Fibroblast of lung (primary cell): ENCODE results near the gene SUV39H1. TPM values are rescaled to one million over a fixed set of nuclear protein-coding genes. Genes with fewer than 3 reads are reported as not detected.

ENCODE experiments used
- DNase-seq, 2 donors: peaks; one replicate each; pipeline versions ENCODE4 v3.0.0 to v3.0.0-alpha.2; 2010; ENCODE audit warnings: low read depth in 2 of 2
- H2AFZ ChIP-seq: 2 replicates; pipeline ENCODE4 v1.5.1; 2012; ENCODE audit warnings: low read length, control low read depth, inconsistent platforms
- H3K27ac ChIP-seq: 2 replicates; pipeline ENCODE4 v1.5.1; 2011; ENCODE audit warnings: low read length, control low read depth; ENCODE audit not compliant: insufficient read depth
- H3K27me3 ChIP-seq: 2 replicates; pipeline ENCODE4 v1.5.1; 2011; ENCODE audit warnings: mild to moderate bottlenecking, low read length; ENCODE audit not compliant: control insufficient read depth, insufficient read depth
- H3K36me3 ChIP-seq: 2 replicates; pipeline ENCODE4 v1.5.1; 2011; ENCODE audit warnings: low read length; ENCODE audit not compliant: control insufficient read depth, insufficient read depth
- H3K4me1 ChIP-seq: 2 replicates; pipeline ENCODE4 v1.5.1; 2011; ENCODE audit warnings: low read length; ENCODE audit not compliant: control insufficient read depth, insufficient read depth; ENCODE audit errors: extremely low read depth
- H3K4me2 ChIP-seq: 2 replicates; pipeline ENCODE4 v1.5.1; 2011; ENCODE audit warnings: low read length, control low read depth; ENCODE audit not compliant: insufficient read depth; ENCODE audit errors: extremely low read depth
- H3K4me3 ChIP-seq, 4 experiments: fragments of 200-600 bp in 1 of 4; sonication (generic) in 1 of 4; replicated peaks in 1 of 4; 2 replicates each; pipeline ENCODE4 v1.5.1; 2011 to 2016; ENCODE audit warnings: low read length in 4 of 4, low read depth in 3 of 4, mild to moderate bottlenecking in 3 of 4, control low read depth in 2 of 4, inconsistent platforms in 1 of 4, mixed read lengths in 1 of 4; ENCODE audit not compliant: insufficient read depth in 1 of 4; ENCODE audit errors: control extremely low read depth in 1 of 4
- H3K79me2 ChIP-seq: 2 replicates; pipeline ENCODE4 v1.5.1; 2012; ENCODE audit warnings: mild to moderate bottlenecking, low read length, inconsistent platforms; ENCODE audit not compliant: control insufficient read depth, insufficient read depth
- H3K9ac ChIP-seq: 2 replicates; pipeline ENCODE4 v1.5.1; 2011; ENCODE audit warnings: mild to moderate bottlenecking, low read length, control low read depth; ENCODE audit not compliant: insufficient read depth
- H3K9me3 ChIP-seq: 2 replicates; pipeline ENCODE4 v1.5.1; 2012; ENCODE audit warnings: low read depth, low read length; ENCODE audit not compliant: control insufficient read depth, insufficient read depth
- H4K20me1 ChIP-seq: 2 replicates; pipeline ENCODE4 v1.5.1; 2011; ENCODE audit warnings: low read length; ENCODE audit not compliant: control insufficient read depth, insufficient read depth; ENCODE audit errors: extremely low read depth
- EZH2 ChIP-seq: IDR thresholded peaks from 2 replicates; pipeline ENCODE4 v1.5.1; 2012; ENCODE audit warnings: low read length, control low read depth, mild to moderate bottlenecking; ENCODE audit errors: missing control alignments
- polyA plus RNA-seq, 2 donors: library from polyadenylated mRNA; depleted of rRNA in 1 of 2; stranded (reverse) in 1 of 2; unstranded in 1 of 2; fragments of >200 nt; gene quantifications; 2 replicates each; pipeline ENCODE4 v1.2.1, GENCODE V29; 2011 to 2012; ENCODE audit warnings: missing spikeins in 1 of 2
- total RNA-seq: library from RNA; depleted of rRNA; stranded (reverse); fragments of >200 nt; gene quantifications from 2 replicates; pipeline ENCODE4 v1.2.1, GENCODE V29; 2014
- TF ChIP-seq, protein P1 (sequence below), 2 donors: IDR thresholded peaks in 1 of 2; conservative IDR thresholded peaks in 1 of 2; 1 replicate in 1 of 2; 2 replicates in 1 of 2; pipeline ENCODE4 v1.5.1; 2011 to 2012; ENCODE audit warnings: low read length in 2 of 2, control low read depth in 1 of 2, inconsistent platforms in 1 of 2, low read depth in 1 of 2, mild to moderate bottlenecking in 1 of 2

SUV39H1 gene
- total and polyA plus RNA-seq, 2 donors (not counting 1 experiment from before 2014, with no cell fraction given): 1.5 to 2.8 TPM

DNA sequence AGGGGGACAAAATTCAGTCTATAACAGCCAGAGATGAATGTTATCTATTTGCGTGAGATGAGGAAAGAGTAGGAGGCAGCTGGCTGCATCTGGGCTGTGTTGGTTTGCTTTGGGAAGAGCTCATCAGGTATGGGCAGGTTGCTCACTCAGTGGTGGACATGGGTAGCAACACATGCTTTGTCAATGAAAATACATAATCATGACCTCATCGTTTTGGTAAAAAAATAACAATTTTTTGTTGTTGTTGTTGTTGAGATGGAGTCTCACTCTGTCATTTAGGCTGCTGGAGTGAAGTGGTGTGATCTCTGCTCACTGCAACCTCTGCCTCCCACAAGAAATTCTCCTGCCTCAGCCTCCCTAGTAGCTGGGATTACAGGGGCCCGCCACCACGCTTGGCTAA is 48.7 kb downstream of the SUV39H1 start:
- no peak overlapping the region for H3K27ac ChIP-seq
- TF ChIP-seq, protein P1, sequence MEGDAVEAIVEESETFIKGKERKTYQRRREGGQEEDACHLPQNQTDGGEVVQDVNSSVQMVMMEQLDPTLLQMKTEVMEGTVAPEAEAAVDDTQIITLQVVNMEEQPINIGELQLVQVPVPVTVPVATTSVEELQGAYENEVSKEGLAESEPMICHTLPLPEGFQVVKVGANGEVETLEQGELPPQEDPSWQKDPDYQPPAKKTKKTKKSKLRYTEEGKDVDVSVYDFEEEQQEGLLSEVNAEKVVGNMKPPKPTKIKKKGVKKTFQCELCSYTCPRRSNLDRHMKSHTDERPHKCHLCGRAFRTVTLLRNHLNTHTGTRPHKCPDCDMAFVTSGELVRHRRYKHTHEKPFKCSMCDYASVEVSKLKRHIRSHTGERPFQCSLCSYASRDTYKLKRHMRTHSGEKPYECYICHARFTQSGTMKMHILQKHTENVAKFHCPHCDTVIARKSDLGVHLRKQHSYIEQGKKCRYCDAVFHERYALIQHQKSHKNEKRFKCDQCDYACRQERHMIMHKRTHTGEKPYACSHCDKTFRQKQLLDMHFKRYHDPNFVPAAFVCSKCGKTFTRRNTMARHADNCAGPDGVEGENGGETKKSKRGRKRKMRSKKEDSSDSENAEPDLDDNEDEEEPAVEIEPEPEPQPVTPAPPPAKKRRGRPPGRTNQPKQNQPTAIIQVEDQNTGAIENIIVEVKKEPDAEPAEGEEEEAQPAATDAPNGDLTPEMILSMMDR (conservative IDR thresholded peaks at IDR 0.05 in 1 of 2, IDR thresholded peaks at IDR 0.05 in 1 of 2; ENCODE audit: low read depth in 1 of 2, low read length in 2 of 2): no peak
- TF ChIP-seq EZH2: no peak
- no peak overlapping the region for H2AFZ ChIP-seq
- no peaks in the 10 kb centered on the region for H3K9me3 ChIP-seq
- no peaks in the 10 kb centered on the region for H3K36me3 ChIP-seq
- DNase-seq: no peak
- H4K20me1 ChIP-seq: no peaks in the 10 kb centered on the region
- H3K79me2 ChIP-seq: no peaks in the 10 kb centered on the region
- H3K4me1 ChIP-seq: no peaks in the 10 kb centered on the region
- no peaks in the 10 kb centered on the region for H3K27me3 ChIP-seq
- no peak overlapping the region for H3K4me3 ChIP-seq
- H3K4me2 ChIP-seq: no peak overlapping the region
- H3K9ac ChIP-seq: no peak overlapping the region

DNA sequence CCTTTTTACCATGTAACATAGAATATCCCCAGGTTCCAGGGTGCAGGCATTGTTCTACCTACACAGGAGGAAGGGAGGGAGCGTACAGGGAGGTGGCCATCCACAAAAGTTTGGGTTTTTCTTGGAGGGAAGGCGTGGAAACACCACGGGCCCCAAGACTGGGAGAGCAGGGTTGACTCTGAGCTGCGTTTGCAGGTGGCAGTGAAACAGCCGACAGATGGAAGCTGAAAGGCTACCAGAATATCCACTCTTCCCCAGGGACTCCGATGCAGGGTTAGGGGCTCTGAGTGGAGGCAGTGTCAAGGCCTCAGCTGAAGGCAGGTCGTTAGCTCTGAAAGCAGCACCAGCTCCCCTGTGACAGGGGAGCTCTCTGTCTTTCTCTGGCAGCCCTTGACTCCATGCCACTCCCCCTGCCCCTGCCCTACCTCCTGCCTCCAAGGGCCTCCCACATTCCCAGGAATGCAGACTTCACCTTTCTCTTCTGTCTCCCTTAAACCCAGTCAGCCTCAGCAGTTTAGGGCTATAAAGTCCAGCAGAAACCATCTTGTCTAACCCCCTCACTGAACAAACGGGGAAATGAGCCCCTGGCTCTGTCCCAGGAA is 51.0 kb downstream of the SUV39H1 start:
- Histone ChIP-seq H3K4me1 (no peaks in the 10 kb centered on the region), H3K27ac (no peak overlapping the region), H3K27me3 (no peaks in the 10 kb centered on the region)

DNA sequence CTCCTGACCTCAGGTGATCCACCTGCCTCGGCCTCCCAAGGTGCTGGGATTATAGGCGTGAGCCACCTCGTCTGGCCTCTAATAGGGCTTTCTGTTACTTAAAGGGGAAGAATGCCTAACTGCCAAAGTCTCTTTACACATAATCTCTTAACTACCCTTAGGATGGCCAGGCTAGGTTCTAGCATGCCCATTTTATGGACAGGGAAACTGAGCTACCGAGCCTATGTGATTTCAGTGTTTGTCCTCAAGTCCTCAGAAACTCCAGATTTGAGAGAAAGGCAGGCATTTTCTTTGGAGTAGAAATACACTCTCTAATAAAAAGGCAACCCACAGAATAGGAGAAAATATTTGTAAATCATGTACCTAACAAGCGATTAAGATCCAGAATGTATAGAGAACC is 52.6 kb downstream of the SUV39H1 start:
- TF ChIP-seq EZH2: no peak
- TF ChIP-seq, protein P1 (conservative IDR thresholded peaks at IDR 0.05 in 1 of 2, IDR thresholded peaks at IDR 0.05 in 1 of 2; ENCODE audit: low read depth in 1 of 2, low read length in 2 of 2): no peak
- no peaks in the 10 kb centered on the region for H3K27me3 ChIP-seq
- DNase-seq: no peak
- H3K9ac ChIP-seq: no peak overlapping the region
- no peak overlapping the region for H3K27ac ChIP-seq
- no peaks in the 10 kb centered on the region for H3K4me1 ChIP-seq
- no peak overlapping the region for H3K4me3 ChIP-seq
- H3K79me2 ChIP-seq: no peaks in the 10 kb centered on the region
- H2AFZ ChIP-seq: no peak overlapping the region
- no peaks in the 10 kb centered on the region for H3K9me3 ChIP-seq
- no peaks in the 10 kb centered on the region for H4K20me1 ChIP-seq
- H3K4me2 ChIP-seq: no peak overlapping the region
- no peaks in the 10 kb centered on the region for H3K36me3 ChIP-seq

More for the DNA sequence above, 51.0 kb downstream of the SUV39H1 start:
- Histone ChIP-seq H3K79me2 (no peaks in the 10 kb centered on the region), H3K4me3 (no peak overlapping the region), H3K9ac (no peak overlapping the region), H3K9me3 (no peaks in the 10 kb centered on the region), H4K20me1 (no peaks in the 10 kb centered on the region), H2AFZ (no peak overlapping the region), H3K36me3 (no peaks in the 10 kb centered on the region), H3K4me2 (no peak overlapping the region)
- DNase-seq: no peak
- TF ChIP-seq, protein P1 (conservative IDR thresholded peaks at IDR 0.05 in 1 of 2, IDR thresholded peaks at IDR 0.05 in 1 of 2; ENCODE audit: low read depth in 1 of 2, low read length in 2 of 2): no peak
- no peak for TF ChIP-seq EZH2
